Tibial artery (tissue), 4 donors: ENCODE results near the gene SCYGR6.

Experiments
- DNase-seq, 2 donors: peaks; one replicate each; pipeline ENCODE4 v3.0.0-alpha.2; 2019
- H3K27ac ChIP-seq, 2 donors: fragments of 200-600 bp; sonication (generic) in 1 of 2; 1 replicate in 1 of 2; 2 replicates in 1 of 2; pipeline ENCODE4 v1.5.1; 2018 to 2019; ENCODE audit warnings: mild to moderate bottlenecking in 1 of 2
- H3K27me3 ChIP-seq, 2 donors: fragments of 200-600 bp; sonication (generic) in 1 of 2; one replicate each; pipeline versions ENCODE4 v1.5.1 to v1.6.0; 2016 to 2019
- H3K36me3 ChIP-seq, 3 donors: fragments of 200-600 bp; sonication (generic) in 2 of 3; one replicate each; pipeline ENCODE4 v1.5.1; 2016 to 2019; ENCODE audit warnings: mild to moderate bottlenecking in 2 of 3
- H3K4me1 ChIP-seq, 4 donors: fragments of 200-600 bp; sonication (generic) in 2 of 4; 1 replicate in 3 of 4; 2 replicates in 1 of 4; pipeline ENCODE4 v1.5.1; 2016 to 2019
- H3K4me3 ChIP-seq, 2 donors: fragments of 200-600 bp; sonication (generic) in 1 of 2; 1 replicate in 1 of 2; 2 replicates in 1 of 2; pipeline ENCODE4 v1.5.1; 2018 to 2019; ENCODE audit warnings: mild to moderate bottlenecking in 2 of 2
- H3K9me3 ChIP-seq, 3 donors: fragments of 200-600 bp; sonication (generic) in 1 of 3; one replicate each; pipeline ENCODE4 v1.5.1; 2016 to 2019
- intact Hi-C: fragments of 100-400 bp; cut with DNase I; formaldehyde crosslinking; loops from one replicate; pipeline ENCODE4 v1.15.0; 2023; ENCODE audit warnings: low total_unique reads
- TF ChIP-seq, protein P1 (sequence below), 2 experiments: fragments of 200-600 bp in 1 of 2; fragments of 450-650 bp in 1 of 2; IDR thresholded peaks; one replicate each; pipeline ENCODE4 v1.5.1; 2017 to 2019; ENCODE audit warnings: antibody characterized with exemption in 2 of 2, mild to moderate bottlenecking in 1 of 2, moderate library complexity in 1 of 2

SCYGR6 gene

DNA sequence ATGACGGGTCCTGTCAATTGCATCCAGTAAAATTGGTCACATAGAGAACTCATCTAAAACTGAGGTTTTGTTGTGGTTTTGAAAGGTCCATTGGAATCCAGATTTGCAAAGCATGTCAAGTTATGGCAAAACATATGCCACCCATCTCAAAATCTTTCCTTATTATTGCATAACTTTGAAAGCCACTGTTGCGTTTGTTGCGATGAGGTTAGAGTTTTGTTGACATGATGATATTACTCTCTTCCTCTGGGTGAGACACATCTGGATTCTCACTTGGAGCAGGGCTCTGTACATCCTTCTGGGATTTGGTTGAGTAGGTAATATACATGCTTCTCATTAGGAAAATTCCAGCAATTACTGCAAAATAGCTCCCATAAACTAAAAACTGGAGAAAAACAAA, 37.4 kb downstream of the SCYGR6 start:
- no peak overlapping the region for H3K4me3 ChIP-seq
- TF ChIP-seq, protein P1, sequence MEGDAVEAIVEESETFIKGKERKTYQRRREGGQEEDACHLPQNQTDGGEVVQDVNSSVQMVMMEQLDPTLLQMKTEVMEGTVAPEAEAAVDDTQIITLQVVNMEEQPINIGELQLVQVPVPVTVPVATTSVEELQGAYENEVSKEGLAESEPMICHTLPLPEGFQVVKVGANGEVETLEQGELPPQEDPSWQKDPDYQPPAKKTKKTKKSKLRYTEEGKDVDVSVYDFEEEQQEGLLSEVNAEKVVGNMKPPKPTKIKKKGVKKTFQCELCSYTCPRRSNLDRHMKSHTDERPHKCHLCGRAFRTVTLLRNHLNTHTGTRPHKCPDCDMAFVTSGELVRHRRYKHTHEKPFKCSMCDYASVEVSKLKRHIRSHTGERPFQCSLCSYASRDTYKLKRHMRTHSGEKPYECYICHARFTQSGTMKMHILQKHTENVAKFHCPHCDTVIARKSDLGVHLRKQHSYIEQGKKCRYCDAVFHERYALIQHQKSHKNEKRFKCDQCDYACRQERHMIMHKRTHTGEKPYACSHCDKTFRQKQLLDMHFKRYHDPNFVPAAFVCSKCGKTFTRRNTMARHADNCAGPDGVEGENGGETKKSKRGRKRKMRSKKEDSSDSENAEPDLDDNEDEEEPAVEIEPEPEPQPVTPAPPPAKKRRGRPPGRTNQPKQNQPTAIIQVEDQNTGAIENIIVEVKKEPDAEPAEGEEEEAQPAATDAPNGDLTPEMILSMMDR (IDR thresholded peaks at IDR 0.05): no peak
- H3K9me3 ChIP-seq: no peaks in the 10 kb centered on the region
- no peak for DNase-seq
- H3K36me3 ChIP-seq: peaks cover 0 to 4% (median 0%) of the 10 kb centered on the region in 3 donors
- no peaks in the 10 kb centered on the region for H3K4me1 ChIP-seq
- no peaks in the 10 kb centered on the region for H3K27me3 ChIP-seq
- H3K27ac ChIP-seq: no peak overlapping the region
- intact Hi-C loops: no loop called here

DNA sequence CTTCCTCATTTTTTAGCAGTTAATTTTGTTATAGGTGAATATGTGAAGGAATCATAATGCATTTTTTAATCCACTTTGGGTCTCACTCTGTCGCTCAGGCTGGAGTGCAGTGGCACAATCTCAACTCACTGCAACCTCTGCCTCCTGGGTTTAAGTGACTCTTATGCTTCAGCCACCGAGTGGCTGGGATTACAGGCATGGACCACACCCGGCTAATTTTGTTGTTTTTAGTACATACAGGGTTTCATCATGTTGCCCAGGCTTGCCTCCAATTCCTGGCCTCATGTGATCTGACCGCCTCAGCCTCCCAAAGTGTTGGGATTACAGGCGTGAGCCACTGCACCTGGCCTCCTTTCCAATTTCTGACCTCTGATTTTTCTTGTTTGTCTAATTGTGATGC, 40.3 kb downstream of the SCYGR6 start:
- no peaks in the 10 kb centered on the region for H3K27me3 ChIP-seq
- peaks cover 0 to 4% (median 0%) of the 10 kb centered on the region in 3 donors for H3K36me3 ChIP-seq
- DNase-seq: no peak
- no peaks in the 10 kb centered on the region for H3K4me1 ChIP-seq
- TF ChIP-seq, protein P1 (IDR thresholded peaks at IDR 0.05): no peak
- intact Hi-C loops: no loop called here
- no peak overlapping the region for H3K27ac ChIP-seq
- no peaks in the 10 kb centered on the region for H3K9me3 ChIP-seq
- H3K4me3 ChIP-seq: no peak overlapping the region

DNA sequence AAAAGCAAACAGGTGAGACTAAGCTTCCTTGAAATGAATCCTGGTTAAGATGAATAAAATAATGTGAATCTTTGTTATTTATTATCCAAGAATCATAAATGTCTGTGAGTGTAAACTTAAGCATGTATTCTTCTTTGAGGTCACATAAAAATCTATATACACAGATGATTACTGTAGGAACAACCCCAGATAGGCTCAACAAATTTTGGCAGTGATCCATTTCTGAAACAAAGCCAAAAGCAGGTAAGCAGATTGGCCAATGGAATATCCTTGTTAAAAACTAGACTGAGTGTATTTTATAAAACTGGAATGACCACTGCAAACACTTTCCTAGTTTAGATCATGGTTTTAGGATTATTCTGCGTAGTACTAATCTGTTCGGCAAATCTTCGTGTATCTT, 46.6 kb downstream of the SCYGR6 start:
- DNase-seq: no peak
- H3K4me3 ChIP-seq: no peak overlapping the region
- no peaks in the 10 kb centered on the region for H3K27me3 ChIP-seq
- intact Hi-C loops: no loop called here
- no peaks in the 10 kb centered on the region for H3K9me3 ChIP-seq
- no peaks in the 10 kb centered on the region for H3K36me3 ChIP-seq
- TF ChIP-seq, protein P1 (IDR thresholded peaks at IDR 0.05): no peak
- H3K27ac ChIP-seq: no peak overlapping the region
- H3K4me1 ChIP-seq: no peaks in the 10 kb centered on the region

DNA sequence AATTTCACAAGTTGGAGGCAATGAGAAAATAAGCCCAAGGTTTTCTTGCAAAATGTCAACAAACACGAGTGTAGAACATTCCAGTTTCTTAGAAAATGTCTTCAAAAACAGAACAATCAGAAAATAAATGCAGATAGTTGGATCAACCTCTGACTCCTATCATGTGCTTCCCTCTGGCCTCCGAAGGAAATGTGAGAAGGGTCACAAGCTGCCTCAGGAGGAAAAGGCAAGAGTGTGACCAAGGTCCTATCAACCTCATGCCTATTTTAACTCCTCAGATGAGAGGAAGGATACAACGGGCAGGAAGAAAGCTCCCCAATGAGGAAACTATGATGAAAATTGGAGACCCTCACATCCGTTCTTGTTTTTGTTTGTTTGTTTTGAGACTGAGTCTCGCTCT, 50.1 kb downstream of the SCYGR6 start:
- H3K27ac ChIP-seq: no peak overlapping the region
- H3K36me3 ChIP-seq: no peaks in the 10 kb centered on the region
- no peaks in the 10 kb centered on the region for H3K9me3 ChIP-seq
- no peak overlapping the region for H3K4me3 ChIP-seq
- H3K4me1 ChIP-seq: no peaks in the 10 kb centered on the region
- DNase-seq: no peak
- TF ChIP-seq, protein P1 (IDR thresholded peaks at IDR 0.05): no peak
- no peaks in the 10 kb centered on the region for H3K27me3 ChIP-seq
- intact Hi-C loops: no loop called here
